GM21825 (cell line): Measurements from ENCODE around the gene MMP15.

Experiments used
- ATAC-seq: cut with Tn5 transposase; IDR thresholded peaks from one replicate; pipeline ENCODE4 v1.9.1; 2021; ENCODE audit warnings: mild to moderate bottlenecking, moderate library complexity; ENCODE audit not compliant: unreplicated experiment

The MMP15 gene

DNA sequence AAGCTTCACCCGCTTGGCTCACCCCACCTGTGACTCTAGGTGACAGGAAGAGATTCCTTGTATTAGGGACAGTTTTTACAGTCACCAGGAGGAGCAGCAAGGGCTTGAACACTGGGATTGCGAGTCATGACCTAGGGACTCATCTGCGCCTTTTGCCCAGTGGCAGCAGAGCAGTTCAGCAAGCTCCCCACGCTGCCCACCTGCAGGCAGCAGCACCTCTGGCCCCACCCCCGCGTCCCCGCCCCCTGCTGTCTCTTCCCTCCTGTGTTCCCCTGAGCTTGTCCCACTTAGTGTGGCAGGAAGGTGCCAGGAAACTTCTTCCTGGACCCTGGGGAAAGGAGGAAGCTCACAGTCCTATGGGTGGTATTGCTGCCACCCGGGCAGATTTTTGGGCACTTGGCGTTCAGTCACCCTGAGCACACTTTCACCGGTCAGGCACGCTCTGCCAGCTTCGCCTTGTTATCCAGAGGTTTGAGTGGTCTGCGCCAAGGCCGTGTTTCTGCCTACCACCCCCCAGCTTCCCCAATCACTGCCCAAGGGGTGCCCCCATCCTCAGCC lies 8.7 kb downstream of the MMP15 start:
- ATAC-seq: no peak

DNA sequence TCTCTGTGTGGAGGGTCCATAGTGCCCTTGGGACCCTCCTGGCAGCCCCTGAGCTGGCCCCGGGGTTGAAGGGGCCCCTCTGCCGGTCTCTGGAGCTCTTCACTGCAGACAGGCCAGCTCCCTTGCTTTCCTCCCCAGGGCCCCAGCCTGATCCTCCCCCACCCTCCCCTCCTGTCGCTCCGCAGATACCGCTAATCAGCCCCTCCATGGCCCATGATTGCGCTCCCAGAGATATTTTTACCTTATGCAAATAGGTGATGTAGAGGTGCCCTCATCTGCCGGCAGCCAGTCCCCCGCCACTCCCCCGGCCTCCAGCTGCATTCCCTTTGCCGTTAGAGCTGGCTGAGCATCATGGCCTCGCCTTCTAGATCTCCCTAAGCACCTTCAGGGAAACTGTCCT lies 9.2 kb downstream of the MMP15 start:
- no peak for ATAC-seq

DNA sequence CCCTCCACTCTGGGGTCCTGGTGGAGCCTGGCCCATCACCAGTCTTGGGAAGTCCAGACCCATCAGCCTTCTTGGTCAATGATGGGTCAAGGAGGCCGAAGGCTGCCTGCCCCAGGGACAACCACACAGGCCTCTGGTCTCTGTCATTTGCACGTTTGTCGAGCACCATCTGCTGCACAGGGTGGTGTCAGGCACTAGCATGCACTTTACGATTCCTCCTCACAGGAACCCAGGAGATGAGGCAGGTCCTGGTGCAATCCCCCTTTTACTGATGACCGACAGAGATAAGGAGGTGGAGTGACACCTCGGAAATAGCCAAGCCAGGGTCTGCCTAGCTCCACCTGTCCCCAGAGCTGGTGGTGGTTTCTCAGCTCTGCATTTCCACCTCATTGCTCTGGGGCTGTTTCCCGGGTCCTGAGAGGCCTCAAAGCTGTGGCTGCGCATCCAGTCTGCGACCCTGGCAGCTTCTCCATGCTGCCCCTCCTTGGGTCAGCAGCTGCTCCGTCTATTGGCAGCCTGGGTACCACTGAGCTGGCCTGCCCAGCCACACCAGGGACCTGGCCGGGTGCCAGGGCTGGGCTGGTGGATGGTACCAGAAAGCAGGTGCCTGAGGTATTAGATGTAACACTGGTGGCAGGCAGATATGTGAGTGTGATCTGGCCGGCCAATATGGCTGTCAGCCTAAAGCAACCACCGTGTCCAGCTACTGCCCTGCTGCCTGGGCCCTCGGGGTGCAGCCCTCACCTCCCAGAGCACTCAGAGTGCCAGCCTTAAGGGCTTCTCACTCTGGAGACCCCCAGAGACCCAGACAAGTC lies 10.0 kb downstream of the MMP15 start:
- ATAC-seq: no peak

DNA sequence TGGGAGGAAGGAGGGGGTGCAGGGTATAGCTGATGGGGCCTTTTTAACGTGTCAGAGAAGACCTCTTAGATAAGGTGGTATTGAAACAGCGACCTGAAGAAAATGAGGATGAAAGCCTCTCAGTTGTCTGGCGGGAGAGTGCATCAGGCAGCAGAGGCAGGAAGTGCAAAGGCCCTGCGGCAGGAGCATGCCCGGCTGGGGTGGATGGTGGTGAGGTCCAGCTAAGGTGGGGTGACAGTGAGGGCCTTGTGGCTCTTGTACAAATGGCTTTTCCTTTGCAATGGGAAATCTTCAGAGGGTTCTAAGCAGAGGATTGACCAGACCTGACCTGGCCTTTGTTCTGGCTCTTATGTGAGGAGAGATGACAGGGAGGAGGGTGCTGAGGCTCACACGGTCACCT lies 11.4 kb downstream of the MMP15 start:
- ATAC-seq: no peak

DNA sequence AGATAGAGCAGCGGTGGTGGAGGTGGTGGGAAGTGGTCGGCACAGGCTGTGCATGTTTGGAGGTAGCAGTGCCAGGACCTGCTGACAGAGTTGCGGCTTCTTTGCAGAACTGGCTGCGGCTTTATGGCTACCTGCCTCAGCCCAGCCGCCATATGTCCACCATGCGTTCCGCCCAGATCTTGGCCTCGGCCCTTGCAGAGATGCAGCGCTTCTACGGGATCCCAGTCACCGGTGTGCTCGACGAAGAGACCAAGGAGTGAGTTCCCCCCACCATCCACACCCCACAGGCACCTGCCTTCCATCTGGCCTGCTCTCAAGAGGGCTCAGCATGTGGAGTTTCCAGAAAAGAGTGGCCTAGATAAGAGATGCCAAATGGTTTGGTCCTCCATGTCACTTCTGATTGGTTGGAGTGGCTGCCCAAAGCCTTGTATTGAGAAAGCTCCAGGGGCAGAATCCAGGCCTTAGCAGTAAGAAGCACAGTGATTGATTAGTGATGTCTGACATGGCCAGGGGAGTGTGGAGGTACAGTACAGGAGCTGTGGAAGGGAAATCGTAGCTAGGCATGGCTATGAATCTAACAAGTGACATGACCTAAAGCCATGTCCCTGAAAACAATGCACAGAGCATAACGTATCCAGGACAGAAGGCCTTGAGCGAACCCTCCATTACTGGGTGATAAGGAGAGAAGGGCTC lies 12.0 kb downstream of the MMP15 start:
- no peak for ATAC-seq

DNA sequence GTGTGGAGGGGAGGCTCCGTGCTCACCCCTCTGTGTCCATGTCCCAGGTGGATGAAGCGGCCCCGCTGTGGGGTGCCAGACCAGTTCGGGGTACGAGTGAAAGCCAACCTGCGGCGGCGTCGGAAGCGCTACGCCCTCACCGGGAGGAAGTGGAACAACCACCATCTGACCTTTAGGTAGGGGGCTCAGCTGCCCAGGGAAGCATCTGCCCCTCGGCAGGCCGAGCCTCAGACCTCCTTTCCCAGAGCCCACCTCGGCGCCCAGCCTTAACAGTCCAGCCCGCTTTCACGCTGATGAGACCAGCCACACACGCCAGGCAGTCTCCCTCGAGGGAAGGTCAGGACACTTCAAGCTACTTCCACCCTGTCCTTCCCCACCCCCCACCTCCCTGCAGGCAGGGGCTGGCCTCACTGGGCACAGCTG lies 12.7 kb downstream of the MMP15 start:
- ATAC-seq: no peak

DNA sequence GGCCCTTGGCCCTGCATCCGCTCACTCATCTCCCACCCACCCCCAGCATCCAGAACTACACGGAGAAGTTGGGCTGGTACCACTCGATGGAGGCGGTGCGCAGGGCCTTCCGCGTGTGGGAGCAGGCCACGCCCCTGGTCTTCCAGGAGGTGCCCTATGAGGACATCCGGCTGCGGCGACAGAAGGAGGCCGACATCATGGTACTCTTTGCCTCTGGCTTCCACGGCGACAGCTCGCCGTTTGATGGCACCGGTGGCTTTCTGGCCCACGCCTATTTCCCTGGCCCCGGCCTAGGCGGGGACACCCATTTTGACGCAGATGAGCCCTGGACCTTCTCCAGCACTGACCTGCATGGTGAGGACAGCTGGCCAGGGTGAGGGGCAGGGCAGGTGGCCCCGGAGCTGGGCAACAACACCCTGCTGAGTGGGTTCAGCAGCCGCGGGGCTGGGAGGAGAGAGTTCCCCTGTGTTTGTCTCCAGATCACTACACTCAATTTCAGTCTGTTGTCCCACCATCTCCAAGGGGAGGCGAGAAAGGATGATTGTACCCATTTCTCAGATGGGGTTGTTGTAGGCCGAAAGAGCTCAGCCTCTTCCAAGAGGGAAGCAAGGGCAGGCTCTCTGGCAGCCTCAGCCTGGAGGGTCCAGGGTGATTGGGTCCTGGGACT lies 14.4 kb downstream of the MMP15 start:
- ATAC-seq: no peak

DNA sequence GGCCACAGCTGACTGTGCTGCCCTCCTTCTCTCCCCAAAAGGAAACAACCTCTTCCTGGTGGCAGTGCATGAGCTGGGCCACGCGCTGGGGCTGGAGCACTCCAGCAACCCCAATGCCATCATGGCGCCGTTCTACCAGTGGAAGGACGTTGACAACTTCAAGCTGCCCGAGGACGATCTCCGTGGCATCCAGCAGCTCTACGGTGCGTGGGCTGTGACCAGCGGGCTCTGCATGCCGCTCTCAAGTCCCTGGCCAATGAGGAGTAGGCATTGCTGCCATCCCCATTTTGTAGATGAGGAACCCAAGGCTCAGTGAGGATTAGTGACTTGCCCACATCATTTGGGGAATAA lies 14.9 kb downstream of the MMP15 start:
- ATAC-seq: no peak

DNA sequence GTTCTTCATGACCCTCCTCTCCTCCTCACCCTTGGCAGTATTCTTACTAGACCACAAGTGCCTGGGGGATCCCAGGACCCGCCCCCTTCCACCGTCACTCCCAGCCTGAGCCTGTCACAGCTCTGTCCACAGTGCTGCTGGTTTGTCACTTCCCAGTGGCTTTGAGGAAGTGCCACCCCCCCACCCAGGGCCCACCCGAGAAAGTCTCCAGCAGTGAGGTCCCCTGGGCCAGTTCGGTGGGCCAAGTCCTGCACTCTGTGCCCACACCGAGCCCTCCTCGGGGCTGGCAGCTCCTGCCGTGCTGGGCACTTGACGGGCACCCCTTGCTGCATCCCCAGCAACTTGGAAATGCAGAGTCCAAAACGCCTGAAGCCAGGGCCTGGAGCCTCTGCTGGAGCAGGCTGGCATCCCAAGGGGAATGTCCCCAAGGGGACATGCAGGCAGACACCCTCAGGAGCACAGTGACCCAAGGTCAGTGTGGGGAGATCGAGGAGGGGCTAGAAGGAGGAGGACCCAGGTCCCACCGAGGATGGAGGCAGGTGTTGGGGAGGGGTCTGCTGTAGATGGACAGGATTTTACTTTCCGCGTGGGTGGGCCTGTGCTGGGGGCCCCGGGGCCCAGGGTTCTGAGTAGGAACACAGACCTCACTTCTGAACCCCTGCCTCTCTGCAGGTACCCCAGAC lies 15.5 kb downstream of the MMP15 start:
- no peak for ATAC-seq

DNA sequence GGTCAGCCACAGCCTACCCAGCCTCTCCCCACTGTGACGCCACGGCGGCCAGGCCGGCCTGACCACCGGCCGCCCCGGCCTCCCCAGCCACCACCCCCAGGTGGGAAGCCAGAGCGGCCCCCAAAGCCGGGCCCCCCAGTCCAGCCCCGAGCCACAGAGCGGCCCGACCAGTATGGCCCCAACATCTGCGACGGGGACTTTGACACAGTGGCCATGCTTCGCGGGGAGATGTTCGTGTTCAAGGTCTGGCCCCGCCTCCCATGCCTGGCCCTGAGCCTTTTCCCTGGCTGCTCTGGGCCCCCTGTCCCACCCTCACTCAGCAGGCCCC lies 16.0 kb downstream of the MMP15 start:
- no peak for ATAC-seq

DNA sequence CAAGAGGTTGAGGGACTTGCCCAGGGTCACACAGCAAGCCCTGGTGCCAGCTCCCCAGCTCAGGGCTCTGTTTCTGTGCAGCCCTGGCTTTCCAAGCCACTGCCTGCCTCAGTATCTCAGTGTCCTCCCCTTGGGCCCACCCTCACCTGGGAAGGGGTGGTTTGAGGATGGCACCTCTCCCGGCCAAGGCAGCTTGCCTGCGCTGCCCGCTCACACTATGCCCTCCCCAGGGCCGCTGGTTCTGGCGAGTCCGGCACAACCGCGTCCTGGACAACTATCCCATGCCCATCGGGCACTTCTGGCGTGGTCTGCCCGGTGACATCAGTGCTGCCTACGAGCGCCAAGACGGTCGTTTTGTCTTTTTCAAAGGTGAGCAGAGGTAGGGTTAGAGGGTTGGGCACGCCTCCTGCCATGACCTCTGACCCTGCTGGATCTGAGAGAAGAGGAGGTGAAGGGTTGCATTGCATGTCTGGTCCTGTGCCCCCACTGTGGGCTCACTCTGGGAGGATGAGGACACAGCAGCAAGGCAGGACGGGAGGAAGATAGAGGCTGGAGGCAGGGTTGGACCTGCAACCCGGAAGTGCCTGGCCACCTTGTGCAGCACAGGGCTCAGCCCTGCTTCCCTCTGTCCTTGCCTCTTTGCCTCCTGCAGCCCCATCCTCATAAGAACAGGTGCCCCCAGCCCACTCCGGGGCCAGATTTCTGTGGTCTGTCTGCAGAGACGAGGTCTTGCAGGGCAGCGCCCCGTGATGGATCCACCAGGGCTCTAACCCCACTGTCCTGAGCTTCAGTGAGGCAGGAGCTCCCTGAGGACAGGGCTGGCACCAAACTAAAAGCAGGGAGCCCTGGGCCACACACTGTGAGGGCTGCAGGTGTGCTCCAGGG lies 16.7 kb downstream of the MMP15 start:
- no peak for ATAC-seq

DNA sequence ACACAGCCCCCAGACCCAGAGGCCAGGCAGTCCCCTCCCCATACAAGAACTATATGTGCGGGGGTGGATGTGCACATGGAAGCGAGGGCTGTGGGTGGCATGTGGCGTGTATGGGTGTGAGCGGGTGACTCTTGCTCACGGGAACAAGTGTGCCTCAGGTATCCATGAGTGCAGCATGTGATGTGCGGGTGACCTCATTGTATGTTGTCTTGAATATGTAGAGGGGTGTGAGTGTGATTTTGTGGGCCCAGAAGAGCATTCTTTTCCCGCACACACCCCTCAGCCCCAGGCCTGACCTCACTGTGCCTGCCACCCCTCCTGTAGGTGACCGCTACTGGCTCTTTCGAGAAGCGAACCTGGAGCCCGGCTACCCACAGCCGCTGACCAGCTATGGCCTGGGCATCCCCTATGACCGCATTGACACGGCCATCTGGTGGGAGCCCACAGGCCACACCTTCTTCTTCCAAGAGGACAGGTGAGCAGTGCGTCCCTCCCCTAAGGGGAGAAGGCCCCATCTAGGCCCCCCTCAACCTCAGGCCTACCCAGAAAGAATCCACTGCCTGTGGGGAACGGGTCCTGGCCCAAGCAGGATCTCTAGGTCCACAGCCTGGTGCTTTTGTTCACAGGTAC lies 17.4 kb downstream of the MMP15 start:
- ATAC-seq: no peak

DNA sequence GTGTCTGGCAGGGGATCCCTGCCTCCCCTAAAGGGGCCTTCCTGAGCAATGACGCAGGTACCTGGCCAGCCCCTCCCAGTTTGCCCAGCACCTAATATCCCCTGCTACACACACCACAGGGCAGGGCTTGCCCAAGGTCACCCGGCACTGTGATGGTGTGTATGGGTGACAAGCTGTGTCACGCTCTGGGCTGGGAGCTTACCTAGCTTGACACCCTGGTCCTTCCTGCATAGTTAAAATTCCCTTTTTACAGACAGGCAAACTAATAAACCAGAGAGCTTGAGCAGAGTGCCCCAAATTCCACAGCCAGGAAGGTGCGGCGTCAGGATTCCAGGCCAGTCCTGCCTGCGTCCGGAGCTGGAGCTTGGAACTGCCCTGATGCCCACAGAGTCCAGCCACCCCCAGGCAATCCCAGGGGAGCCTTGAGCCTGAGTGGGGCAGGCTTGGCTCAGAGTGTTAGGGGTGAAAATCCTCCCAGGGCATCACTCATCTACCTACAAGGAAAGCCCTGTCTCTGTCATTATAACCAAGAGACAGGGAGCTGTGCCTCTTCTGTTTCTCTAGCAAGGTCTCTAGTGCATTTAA lies 18.1 kb downstream of the MMP15 start:
- no peak for ATAC-seq

DNA sequence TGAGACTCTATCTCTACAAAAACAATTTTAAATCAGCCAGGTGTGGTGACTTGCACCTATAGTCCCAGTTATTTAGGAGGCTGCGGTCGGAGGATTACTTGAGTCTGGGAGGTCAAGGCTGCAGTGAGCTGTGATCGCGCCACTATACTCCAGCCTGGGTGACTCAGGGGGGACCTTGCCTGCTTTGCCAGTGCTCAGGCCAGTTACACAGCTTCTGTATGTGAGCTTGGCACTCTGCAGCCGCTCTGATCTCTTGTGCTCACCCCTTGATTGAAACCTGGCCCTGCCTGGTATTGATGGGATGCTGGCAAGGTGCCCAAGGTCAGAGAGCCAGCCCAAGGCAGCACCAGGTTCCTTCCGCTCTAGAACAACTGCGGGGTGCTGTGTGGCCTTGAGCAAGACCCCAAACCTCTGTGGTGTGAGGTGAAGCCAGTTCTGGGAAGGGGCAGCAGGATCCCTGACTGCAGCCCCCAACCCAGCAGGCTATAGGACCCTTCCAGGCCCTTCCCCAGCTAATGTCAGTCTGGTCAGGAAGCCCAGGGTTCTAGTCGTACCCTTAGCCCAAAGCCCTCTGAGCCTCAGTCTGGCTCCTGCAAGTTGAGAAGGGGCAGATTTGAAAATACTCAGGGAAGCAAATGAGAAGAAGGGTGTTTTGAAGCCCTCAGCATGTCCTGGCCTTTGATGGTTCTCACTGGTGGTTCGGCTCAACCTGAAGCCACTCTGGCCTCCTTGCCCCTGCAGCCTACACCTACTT lies 18.9 kb downstream of the MMP15 start:
- ATAC-seq: no peak

DNA sequence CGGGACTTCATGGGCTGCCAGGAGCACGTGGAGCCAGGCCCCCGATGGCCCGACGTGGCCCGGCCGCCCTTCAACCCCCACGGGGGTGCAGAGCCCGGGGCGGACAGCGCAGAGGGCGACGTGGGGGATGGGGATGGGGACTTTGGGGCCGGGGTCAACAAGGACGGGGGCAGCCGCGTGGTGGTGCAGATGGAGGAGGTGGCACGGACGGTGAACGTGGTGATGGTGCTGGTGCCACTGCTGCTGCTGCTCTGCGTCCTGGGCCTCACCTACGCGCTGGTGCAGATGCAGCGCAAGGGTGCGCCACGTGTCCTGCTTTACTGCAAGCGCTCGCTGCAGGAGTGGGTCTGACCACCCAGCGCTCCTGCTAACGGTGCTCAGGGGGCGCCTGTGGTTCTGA lies 19.5 kb downstream of the MMP15 start:
- ATAC-seq: no peak

DNA sequence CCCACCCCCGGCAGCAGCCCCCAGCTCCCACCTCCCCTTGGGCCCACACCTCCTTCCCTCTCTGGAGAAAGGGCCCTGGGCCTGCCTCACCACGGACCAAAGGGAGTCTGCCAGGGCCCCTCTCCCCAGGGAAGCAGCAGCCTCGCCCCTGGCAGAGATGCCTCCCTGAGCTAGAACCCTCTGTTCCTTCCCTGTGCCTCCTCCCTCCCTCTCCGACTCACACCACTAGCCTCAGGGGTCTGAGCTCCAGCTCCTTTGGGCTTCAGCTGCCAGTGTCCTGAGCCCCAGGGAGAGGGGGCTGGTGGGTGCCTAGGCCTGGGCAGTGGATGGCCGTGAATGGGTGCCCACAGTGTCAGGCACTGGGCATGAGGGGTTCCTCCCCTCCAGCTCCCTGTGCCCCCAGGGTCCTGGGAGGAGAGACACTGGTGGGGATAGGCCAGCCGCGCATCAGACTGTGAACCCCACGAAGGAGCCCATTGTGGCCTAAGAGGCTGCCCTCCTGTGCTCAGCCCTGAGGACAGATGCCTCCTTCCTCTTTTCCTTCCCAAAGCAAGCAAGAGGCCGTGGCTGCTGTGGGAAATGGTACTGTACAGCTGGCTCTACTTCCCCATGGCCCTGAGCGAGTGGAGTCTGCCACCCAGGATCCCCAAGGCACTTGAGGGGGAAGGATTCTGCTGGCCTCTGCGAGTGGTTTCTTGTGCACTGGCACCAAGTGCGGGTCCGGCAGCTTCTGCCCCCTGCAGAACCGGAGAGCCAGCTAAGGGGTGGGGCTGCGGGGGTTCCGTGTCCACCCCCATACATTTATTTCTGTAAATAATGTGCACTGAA lies 20.7 kb downstream of the MMP15 start:
- ATAC-seq: no peak

DNA sequence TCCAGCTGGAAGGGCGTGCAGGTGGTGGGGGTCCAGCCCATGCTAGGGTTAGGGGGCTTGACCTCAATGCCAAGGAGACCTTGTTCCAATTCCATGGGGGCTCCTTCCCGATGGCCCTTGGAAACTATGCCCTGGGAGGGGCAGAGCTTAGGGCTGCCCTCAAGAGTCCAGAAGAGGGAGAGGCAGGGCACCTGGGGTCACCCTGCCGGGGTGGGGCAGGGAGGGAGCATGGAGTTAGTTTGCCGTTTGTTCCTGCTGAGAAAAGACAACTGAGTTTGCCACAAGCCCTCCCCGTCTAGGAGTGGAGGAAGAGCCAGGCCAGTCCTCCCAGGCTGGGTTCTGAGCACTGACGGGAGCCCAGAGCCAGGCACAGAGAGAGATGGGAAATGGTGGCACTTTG lies 21.4 kb downstream of the MMP15 start:
- no peak for ATAC-seq
